OCI-LY1 (cell line): ENCODE results near the gene UNC5B.

Source experiments
- H2AFZ ChIP-seq: fragments of 200-600 bp; sonication (generic), shearing (Covaris generic); 2 replicates; pipeline ENCODE4 v1.6.0; 2014; ENCODE audit warnings: antibody characterized with exemption, mild to moderate bottlenecking, low read length
- H3F3A ChIP-seq: fragments of 200-600 bp; sonication (generic), shearing (Covaris generic); 2 replicates; pipeline ENCODE4 v1.6.0; 2014; ENCODE audit warnings: mild to moderate bottlenecking, antibody characterized with exemption, low read length, moderate library complexity; ENCODE audit not compliant: insufficient read depth
- H3K27ac ChIP-seq: fragments of 200-600 bp; sonication (generic); 2 replicates; pipeline ENCODE4 v1.5.1; 2014; ENCODE audit warnings: low read length, mixed run types, mild to moderate bottlenecking, low read depth; ENCODE audit not compliant: poor library complexity, severe bottlenecking
- H3K27me3 ChIP-seq: fragments of 200-600 bp; sonication (generic); 2 replicates; pipeline ENCODE4 v1.6.0; 2014; ENCODE audit warnings: antibody characterized with exemption, mild to moderate bottlenecking, low read length, moderate library complexity; ENCODE audit not compliant: insufficient read depth
- H3K36me3 ChIP-seq: fragments of 200-600 bp; sonication (generic); 2 replicates; pipeline ENCODE4 v1.6.1; 2014; ENCODE audit warnings: mild to moderate bottlenecking, antibody characterized with exemption, low read length, moderate library complexity, mixed read lengths; ENCODE audit not compliant: insufficient read depth
- H3K4me1 ChIP-seq: fragments of 200-600 bp; sonication (generic); 2 replicates; pipeline ENCODE4 v1.5.1; 2014; ENCODE audit warnings: mild to moderate bottlenecking, low read length, moderate library complexity; ENCODE audit not compliant: insufficient read depth, severe bottlenecking
- H3K4me2 ChIP-seq: fragments of 200-600 bp; sonication (generic), shearing (Covaris generic); 2 replicates; pipeline ENCODE4 v1.6.1; 2014; ENCODE audit warnings: low read length
- H3K4me3 ChIP-seq: fragments of 200-600 bp; sonication (generic); 2 replicates; pipeline ENCODE4 v1.5.1; 2014; ENCODE audit warnings: low read length, low read depth, mild to moderate bottlenecking, mixed read lengths; ENCODE audit not compliant: poor library complexity, severe bottlenecking
- H3K79me2 ChIP-seq: fragments of 200-600 bp; shearing (Covaris generic); 2 replicates; pipeline ENCODE4 v1.6.1; 2016; ENCODE audit warnings: mixed run types, low read length, mixed read lengths; ENCODE audit not compliant: insufficient read depth
- H3K9ac ChIP-seq: fragments of 200-600 bp; sonication (generic), shearing (Covaris generic); 2 replicates; pipeline ENCODE4 v1.6.1; 2014; ENCODE audit warnings: mild to moderate bottlenecking, low read length, mixed read lengths
- H3K9me2 ChIP-seq: fragments of 200-600 bp; sonication (generic), shearing (Covaris generic); 2 replicates; pipeline ENCODE4 v1.6.1; 2014; ENCODE audit warnings: low read depth, mild to moderate bottlenecking, low read length, mixed read lengths
- H3K9me3 ChIP-seq: fragments of 200-600 bp; shearing (Covaris generic); 2 replicates; pipeline ENCODE4 v1.6.1; 2014; ENCODE audit warnings: low read length, mixed read lengths
- H4K20me1 ChIP-seq: fragments of 200-600 bp; sonication (generic), shearing (Covaris generic); 2 replicates; pipeline ENCODE4 v1.6.0; 2016; ENCODE audit warnings: mild to moderate bottlenecking, low read length; ENCODE audit not compliant: insufficient read depth
- CTCF ChIP-seq: fragments of 200-600 bp; sonication (generic), shearing (Covaris generic); IDR thresholded peaks from 2 replicates; pipeline ENCODE4 v1.5.1; 2017; ENCODE audit warnings: mild to moderate bottlenecking, antibody characterized with exemption, low read length, moderate library complexity, mixed read lengths
- EZH2 ChIP-seq: fragments of 200-600 bp; sonication (generic), shearing (Covaris generic); IDR thresholded peaks from 2 replicates; pipeline ENCODE4 v1.8.0; 2017; ENCODE audit warnings: borderline replicate concordance, mixed run types, mild to moderate bottlenecking, antibody characterized with exemption, low read length, moderate library complexity, mixed read lengths

UNC5B gene

DNA sequence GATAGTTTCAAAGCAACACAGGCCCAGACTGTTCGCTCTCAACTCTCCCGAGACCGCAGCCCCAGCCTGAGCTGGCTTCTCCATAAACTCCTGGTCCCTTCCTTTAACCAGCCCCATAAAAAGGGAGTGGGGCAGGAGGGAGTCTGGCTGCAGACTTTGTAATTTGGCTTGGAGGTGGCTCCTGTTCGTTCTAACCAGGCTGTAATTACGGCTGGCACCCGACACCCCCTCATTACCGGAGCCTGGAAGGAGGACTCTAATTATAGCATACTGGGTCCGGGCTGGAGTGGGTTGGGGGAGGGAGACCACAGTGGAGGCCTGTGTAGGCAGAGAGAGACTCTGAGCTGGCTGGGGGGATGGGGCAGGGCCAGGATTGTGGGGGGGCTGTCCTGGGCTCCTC lies 49.7 kb downstream of the UNC5B start:
- Histone ChIP-seq H3K4me3 (no peak overlapping the region), H3K4me2 (no peak overlapping the region), H3K9me2 (no peaks in the 10 kb centered on the region), H3K9ac (no peak overlapping the region), H4K20me1 (no peaks in the 10 kb centered on the region), H3K27me3 (no peaks in the 10 kb centered on the region), H3K36me3 (no peaks in the 10 kb centered on the region), H3K4me1 (no peaks in the 10 kb centered on the region), H3F3A (no peaks in the 10 kb centered on the region), H3K9me3 (no peaks in the 10 kb centered on the region), H2AFZ (no peak overlapping the region), H3K79me2 (no peaks in the 10 kb centered on the region), H3K27ac (no peak overlapping the region)
- TF ChIP-seq CTCF (no peak), EZH2 (no peak)

DNA sequence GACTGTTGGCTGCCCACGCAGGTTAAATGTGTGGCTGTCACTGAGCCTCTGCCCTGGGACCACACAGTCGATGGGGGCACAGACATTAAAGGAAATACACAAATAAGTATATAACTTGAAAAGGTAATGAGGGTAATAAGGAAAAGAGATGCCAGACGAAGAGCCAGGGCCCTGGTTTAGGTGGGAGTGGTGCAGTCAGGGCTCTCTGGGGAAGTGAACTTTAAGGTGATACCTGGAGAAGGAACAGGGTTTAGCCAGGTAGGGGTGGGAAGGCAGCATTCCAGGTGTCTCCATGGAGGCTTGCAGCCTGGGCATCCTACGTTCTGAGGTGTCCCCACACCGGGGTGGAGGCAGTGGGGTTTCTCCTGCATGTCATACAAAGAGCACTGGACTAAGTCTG lies 50.4 kb downstream of the UNC5B start:
- H3K9ac ChIP-seq = no peak overlapping the region
- no peak for TF ChIP-seq EZH2
- no peak for TF ChIP-seq CTCF
- no peaks in the 10 kb centered on the region for H3K9me2 ChIP-seq

GRCh38 chr10:71263376-71263775 lies 51.0 kb downstream of the UNC5B start:
- no peaks in the 10 kb centered on the region for H3F3A ChIP-seq
- H3K9me3 ChIP-seq = no peaks in the 10 kb centered on the region
- H3K9me2 ChIP-seq = no peaks in the 10 kb centered on the region
- H3K4me2 ChIP-seq = no peak overlapping the region
- H4K20me1 ChIP-seq = no peaks in the 10 kb centered on the region
- no peak overlapping the region for H3K9ac ChIP-seq
- no peaks in the 10 kb centered on the region for H3K79me2 ChIP-seq
- H3K4me3 ChIP-seq = no peak overlapping the region
- H3K27ac ChIP-seq = no peak overlapping the region
- no peaks in the 10 kb centered on the region for H3K36me3 ChIP-seq
- 0 out of 2 replicates have a peak, but pooled peaks cover 4% of the 10 kb centered on the region for H3K27me3 ChIP-seq
- no peak for TF ChIP-seq EZH2
- TF ChIP-seq CTCF = no peak
- H2AFZ ChIP-seq = no peak overlapping the region
- H3K4me1 ChIP-seq = no peaks in the 10 kb centered on the region

More for the DNA sequence above, 50.4 kb downstream of the UNC5B start:
- Histone ChIP-seq H3K4me2 (no peak overlapping the region), H2AFZ (no peak overlapping the region), H3K36me3 (no peaks in the 10 kb centered on the region), H3K9me3 (no peaks in the 10 kb centered on the region), H3K4me3 (no peak overlapping the region), H3K27me3 (no peaks in the 10 kb centered on the region), H3K79me2 (no peaks in the 10 kb centered on the region), H4K20me1 (no peaks in the 10 kb centered on the region), H3K4me1 (no peaks in the 10 kb centered on the region), H3F3A (no peaks in the 10 kb centered on the region), H3K27ac (no peak overlapping the region)
